Activated CD4-positive, alpha-beta T cell treated with anti-CD3 and anti-CD28 coated beads, Interleukin-2, amount 50 U/mL, for 1 hour (primary cell): ENCODE measurements around the gene DHRS3.
"Not testable (repeated sequence)": the region's sequence is repeated elsewhere in the genome, so short reads cannot be mapped to it uniquely, and the experiment has no call there.

Source experiments
- DNase-seq: peaks from one replicate; pipeline ENCODE4 v3.0.0-alpha.2; 2020

DHRS3 gene

DNA sequence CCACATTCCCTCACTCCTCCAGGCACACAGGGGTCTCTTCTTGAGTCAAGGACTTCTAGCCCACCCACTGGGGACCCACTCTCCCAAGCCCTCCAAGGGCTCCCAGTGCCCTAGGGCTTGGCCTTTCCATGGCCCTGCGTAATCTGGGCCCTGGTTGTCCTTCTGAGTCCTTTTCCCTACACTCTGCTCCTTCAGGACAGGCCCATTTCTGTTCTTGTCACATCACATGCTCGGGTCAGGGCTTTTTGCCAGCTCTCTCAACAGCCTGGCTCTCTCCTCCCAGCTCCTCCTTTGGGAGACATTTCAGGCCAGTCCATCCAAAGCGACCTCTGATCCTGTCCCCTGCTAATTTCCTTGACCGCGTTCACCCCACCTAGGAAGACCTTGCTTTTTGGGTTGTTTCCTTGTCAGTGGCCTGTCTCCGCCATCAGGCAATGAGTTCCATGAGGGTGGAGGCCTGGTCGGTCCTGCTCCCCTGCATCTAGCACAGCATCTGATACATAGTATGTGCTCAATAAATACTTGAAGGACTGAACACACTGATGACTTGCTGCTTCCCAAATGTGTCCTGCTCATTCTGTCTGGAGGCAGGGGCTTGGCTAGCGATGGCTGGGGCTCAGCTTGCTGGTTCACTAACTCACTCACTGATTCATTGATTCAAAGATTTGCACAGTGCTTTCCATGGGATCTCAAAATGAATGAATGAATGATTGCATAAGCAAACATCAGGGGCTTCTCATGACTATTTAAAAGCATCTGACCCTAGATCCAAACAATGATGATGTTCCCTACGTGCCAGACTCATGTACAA lies 44.8 kb downstream of the DHRS3 start:
- DNase-seq = no peak

- DNase-seq = no peak
Measured at GRCh38 chr1:12572522-12572921, 45.5 kb downstream of the DHRS3 start.

- no peak for DNase-seq
Measured at GRCh38 chr1:12570291-12570690, 47.7 kb downstream of the DHRS3 start.

DNA sequence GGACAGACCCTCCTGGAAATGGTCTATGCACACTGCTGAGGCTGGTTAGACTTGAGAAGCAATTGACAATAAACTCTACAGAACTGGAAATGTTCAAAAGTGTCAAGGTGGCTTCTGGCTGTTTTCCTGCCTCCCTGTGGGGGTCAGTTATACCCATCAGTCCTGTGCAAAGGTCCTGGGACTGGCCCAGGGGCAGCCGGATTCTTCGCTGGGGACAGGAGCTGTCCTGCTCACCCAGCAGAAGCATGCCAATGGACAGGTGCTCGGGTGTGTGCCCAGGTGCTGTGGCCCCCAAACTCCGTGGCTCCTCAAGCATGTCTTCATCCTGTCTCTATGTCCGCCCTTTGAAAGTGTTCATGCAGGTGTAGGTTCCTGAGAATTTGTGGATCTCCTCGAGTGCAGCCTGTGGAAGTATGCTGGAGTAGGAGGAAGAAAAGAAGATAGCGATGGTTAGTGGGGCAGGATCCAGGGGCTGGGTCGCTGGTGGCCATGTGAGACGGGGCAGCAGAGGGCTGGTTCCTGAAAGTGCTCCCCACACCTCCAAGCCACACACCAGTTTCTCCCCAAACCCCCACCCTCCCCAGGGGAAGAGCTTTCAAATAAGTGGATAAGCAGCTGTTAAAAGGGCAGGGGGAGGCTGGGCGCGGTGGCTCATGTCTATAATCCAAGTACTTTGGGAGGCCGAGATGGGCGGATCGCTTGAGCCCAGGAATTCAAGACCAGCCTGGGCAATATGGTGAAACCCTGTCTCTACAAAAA lies 49.8 kb downstream of the DHRS3 start:
- no peak for DNase-seq

GRCh38 chr1:12567288-12567819 lies 50.7 kb downstream of the DHRS3 start:
- no peak for DNase-seq

DNA sequence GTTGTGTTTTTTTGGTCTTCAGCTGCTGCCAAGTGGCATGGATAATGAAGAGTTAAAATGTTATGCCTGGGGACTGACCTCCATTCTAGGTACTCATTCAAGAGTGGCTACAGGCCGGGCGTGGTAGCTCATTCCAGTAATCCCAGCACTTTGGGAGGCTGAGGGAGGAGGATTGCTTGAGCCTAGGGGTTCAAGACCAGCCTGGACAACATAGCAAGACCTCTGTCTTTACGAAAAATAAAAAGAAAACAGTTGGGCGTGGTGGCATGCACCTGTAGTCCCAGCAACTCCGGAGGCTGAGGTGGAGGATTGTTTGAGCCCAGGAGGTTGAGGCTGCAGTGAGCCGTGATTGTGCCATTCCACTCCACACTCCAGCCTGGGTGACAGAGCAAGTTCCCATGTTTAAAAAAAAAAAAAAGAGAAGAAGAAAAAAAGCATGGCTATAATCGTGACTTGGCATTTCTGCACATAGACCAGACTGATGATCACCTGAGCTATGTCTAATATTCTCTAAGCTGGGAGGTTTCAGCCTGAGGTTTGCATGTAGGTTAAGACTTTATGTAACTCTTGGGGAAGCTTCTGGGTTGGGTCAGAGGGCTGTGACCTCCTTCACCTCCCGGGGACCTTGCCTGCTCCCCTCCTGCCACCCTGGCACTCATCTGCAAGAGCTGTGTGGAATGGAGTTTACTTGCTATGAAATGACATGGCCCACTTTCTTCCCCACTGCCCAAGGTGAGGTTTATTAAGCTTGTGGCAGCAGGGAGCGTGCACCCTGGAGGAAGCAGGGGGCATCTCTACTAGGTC lies 51.3 kb downstream of the DHRS3 start:
- no peak for DNase-seq

- DNase-seq = no peak
Measured at GRCh38 chr1:12565966-12566352, 52.1 kb downstream of the DHRS3 start.

GRCh38 chr1:12565094-12565965 lies 52.7 kb downstream of the DHRS3 start:
- no peak for DNase-seq

DNA sequence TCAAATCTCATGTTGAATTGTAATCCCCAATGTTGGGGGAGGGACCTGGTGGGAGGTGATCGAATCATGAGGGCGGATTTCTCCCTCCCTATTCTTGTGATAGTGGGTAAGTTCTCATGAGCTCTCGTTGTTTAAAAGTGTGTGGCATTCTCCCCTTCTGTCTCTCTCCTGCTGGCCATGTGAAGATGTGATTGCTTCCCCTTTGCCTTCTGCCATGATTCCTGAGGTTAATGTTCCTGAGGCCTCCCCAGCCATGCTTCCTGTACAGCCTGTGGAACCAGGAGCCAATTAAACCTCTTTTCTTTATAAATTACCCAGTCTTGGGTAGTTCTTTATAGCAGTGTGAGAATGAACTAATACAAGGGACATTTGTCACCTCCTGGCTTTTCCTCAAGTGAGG lies 53.8 kb downstream of the DHRS3 start:
- not testable (repeated sequence) for DNase-seq

DNA sequence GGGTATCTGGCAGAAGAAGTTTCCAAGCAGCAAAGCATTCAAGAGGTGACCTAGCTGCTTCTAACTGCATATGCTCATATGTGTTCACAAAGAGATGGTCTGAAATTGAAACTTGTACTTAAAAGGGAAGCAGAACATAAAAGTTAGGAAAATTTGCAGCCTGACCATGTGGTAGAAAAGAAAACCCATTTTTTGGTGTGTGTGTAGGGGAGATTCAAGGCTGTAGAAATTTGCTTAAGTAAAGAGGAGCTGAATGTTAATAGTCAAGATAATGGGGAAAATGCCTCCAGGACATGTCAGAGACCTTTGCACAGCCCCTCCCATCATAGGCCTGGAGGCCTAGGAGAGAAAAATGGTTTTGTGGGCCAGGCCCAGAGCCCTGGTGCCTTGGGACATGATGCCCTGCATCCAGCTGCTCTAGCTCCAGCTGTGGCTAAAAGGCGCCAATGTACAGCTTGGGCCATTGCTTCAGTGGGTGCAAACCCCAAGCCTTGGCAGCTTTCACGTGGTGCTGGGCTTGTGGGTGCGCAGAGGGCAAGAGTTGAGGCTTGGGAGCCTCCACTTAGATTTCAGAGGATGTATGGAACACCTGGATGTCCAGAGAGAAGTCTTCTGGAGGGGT lies 54.9 kb downstream of the DHRS3 start:
- DNase-seq = no peak

DNA sequence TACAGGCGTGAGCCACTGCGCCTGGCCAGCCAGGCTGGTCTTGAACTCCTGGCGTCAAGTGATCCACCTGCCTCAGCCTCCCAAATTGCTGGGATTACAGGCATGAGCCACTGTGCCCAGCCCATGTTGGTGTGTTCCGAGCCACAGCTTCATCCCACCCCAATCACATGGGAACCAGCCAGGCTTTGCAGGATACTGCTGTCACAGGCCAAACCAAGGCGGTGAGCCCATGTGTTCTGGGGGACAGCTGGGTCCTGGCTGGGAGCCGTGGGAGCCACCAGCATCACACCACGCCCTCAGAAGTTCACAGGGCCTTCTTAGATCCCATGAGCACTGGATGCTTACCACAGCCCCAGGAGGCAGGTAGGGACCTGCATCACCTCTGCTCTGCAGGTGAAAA lies 56.9 kb downstream of the DHRS3 start:
- no peak for DNase-seq

DNA sequence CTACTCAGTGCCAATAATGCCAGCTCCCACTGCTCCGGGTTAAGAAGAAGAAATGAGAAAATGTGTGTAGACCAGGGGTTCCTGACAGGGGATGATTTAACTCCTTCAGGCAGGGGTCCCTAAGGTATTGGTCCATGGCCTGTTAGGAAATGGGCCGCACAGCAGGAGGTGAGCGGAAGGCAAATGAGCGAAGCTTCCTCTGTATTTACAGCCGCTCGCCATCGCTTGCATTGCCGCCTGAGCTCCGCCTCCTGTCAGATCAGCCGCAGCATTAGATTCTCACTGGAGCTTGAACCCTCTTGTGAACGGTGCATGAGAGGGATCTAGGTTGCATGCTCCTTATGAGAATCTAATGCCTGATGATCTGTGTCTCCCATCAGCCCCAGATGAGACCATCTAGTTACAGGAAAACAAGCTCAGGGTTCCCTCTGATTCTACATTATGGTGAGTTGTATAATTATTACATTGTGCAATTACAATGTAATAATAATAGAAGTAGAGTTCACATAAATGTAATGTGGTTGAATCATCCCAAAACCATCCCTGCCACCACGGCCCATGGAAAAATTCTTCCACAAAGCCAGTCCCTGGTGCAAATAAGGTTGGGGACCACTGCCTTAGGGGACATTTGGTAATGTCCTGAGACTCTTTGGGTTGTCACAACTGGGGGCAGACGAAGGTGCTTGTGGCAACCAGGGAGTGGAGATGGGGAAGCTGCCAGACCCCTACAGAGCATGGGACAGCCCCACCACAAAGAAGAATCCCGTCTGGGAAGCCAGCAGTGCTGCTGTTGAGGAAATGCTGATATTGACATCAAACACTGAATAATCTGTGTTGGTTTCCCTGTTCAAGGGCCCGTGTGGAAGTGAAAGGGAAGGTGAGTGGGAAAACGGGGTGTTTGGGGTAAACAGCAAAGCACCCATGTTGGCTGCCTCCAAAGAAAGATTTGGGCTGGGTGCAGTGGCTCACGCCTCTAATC lies 60.8 kb downstream of the DHRS3 start:
- no peak for DNase-seq

DNA sequence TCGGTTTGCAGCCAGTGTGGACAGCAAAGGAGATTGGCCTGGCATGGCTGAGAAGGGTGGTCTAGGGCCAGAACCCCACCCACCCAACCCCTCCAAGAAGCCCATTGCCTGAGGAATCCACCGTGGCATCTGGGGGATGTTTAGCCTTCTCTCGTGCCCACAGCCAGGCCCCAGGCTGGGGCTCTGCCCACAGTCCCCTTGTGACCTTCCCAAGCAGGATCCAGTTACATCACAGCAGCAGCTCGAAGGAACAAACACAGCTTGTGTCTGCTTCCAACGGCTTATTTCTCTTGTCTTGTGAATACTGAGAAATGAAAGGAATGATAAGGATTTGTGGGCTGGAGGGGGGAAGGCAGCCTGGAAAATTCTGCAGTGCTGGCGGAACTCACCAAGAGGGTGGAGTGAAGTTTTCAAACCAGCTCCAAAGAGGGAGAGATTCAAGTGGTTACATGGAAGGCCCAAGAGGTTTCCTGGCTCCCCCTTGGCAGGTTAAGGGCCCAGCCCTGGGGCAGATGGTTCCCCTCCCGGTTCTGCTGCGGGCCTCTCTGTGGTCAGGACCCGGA lies 61.6 kb downstream of the DHRS3 start:
- DNase-seq = no peak

DNA sequence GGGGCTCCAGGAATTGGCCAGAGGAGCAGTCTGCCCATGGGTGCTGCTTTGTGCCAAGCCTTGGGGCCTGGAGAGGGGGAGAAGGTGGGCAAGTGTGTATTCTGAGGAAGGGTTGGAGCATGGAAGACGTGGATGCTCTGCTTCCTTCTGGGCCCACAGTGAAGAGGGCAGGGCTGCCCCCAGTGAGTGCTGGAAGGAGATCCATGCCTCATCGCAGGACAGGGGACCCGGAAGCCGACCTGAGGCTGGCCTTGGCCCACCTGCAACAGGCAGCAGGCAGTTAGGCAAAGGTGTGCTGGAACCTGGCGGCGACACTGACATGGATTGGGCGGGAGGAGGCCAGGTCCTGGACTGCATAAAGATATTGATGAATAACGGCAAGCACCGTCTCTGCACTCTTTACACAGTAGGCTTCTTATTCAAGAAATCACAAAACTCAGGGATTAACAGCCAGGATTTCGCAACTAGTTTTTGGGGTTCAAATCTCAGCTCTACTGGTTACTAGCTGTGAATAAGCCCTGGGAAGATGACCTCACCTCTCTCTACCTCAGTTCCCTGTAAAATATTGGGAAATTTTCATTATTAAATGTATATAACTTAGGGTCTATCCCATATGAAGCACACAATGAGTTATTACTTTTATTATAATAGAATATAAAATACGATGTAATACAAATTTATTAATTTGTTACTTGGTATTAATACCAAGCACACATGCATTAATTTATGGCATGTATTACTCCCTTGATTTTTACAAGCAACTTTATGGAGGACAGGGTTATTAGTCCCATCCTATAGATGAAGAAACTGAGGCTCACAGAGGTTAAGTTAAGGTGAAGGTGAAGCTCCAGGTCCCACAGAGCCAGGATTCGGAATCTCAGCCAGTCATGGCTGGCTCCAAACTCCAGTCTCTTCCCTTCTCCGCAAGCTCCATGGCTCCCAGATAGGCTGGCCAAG lies 62.3 kb downstream of the DHRS3 start:
- DNase-seq = no peak

DNA sequence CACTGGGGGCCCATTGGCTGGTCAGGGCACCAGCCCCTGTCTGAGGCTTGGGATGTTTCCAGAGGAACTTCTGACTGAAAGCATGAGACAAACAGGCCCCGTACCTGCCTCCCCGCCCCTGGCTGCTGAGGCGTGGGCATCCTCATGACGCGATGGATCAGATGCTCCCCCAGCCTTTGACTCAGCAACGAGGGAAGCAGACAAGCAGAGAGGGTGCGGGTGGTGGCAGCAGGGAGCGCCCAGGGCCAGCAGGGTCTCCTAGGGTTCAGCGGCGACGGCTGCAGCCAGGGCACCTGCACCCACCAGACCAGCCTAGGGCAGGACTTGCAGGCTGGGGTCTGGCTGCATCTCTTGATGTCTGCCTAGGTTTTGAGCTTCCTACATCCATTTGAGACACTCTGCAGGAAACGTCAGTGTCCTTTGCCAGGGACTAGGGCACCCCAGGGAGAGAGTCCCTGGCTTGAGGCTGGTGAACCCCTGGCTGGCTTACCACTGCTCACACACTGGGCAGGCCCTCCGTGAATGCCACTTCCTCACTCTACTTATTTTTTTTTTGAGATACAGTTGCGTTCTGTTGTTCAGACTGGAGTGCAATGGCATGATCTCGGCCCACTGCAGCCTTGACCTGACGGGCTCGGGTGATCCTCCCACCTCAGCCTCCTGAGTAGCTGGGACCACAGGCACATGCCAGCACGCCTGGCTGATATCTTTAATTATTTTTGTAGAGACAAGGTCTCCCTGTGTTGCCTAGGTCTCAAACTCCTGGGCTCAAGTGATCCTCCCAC lies 63.3 kb downstream of the DHRS3 start:
- no peak for DNase-seq

DNA sequence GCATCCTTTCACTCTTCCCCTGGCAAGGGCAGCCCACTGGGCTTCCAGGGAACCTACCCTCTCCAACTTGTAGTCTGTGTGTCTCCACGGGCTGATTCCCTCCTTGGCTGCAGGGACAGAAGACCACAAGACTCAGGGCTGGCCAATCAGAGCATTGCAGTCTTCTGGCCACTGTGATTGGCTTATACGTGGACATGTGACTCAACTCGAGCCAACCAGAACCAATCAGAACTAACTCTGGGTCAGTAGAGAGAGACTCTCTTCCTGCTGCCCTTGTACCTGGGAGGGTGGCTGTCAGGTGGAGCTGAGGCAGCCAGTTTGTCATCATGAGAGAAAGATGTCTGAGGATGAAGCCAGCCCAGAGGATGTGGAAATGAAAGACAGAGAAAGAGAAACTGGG lies 64.0 kb downstream of the DHRS3 start:
- no peak for DNase-seq

GRCh38 chr1:12552951-12553921 lies 64.8 kb downstream of the DHRS3 start:
- DNase-seq = no peak
